Liver (tissue), 3 donors: Measurements from ENCODE around the gene CACNA1C.

ENCODE experiments used
- CTCF ChIP-seq: fragments of 150-350 bp; IDR thresholded peaks from 2 replicates; pipeline ENCODE4 v1.5.1; 2017; ENCODE audit warnings: improper control_type of control experiment, low read depth, low read length; ENCODE audit not compliant: missing input control
- FOXA1 ChIP-seq: IDR thresholded peaks from 2 replicates; pipeline ENCODE4 v1.6.1; 2016; ENCODE audit warnings: antibody characterized with exemption
- JUND ChIP-seq, 2 donors: IDR thresholded peaks; 2 replicates each; pipeline ENCODE4 v1.6.1; 2016; ENCODE audit warnings: antibody characterized with exemption in 2 of 2
- RAD21 ChIP-seq, 2 donors: IDR thresholded peaks; 2 replicates each; pipeline ENCODE4 v1.6.1; 2016; ENCODE audit warnings: antibody characterized with exemption in 2 of 2, mild to moderate bottlenecking in 2 of 2
- REST ChIP-seq: IDR thresholded peaks from 2 replicates; pipeline ENCODE4 v1.6.1; 2016; ENCODE audit warnings: antibody characterized with exemption, mild to moderate bottlenecking
- SP1 ChIP-seq: IDR thresholded peaks from 2 replicates; pipeline ENCODE4 v1.6.1; 2018; ENCODE audit warnings: antibody characterized with exemption, mild to moderate bottlenecking
- TAF1 ChIP-seq: conservative IDR thresholded peaks from 2 replicates; pipeline ENCODE4 v1.6.1; 2016; ENCODE audit warnings: antibody characterized with exemption, mild to moderate bottlenecking
- donor health status: healthy.
- donor health status: healthy.

GRCh38 chr12:2669560-2669959 lies 616.8 kb downstream of the CACNA1C start:
- TF ChIP-seq CTCF (no peak), REST (no peak), SP1 (no peak), JUND (IDR thresholded peaks at IDR 0.05) (no peak), RAD21 (IDR thresholded peaks at IDR 0.05) (no peak), TAF1 (no peak), FOXA1 (no peak)
